Cerebellar cortex (tissue), 1 donor: ENCODE measurements around the gene CPEB3.

Source experiments
- DNase-seq: peaks from one replicate; pipeline ENCODE4 v3.0.0-alpha.2; 2015; ENCODE audit warnings: low spot score

Gene CPEB3

GRCh38 chr10:92102601-92103213 lies 188.2 kb downstream of the CPEB3 start:
- DNase-seq: no peak

GRCh38 chr10:92094960-92095359 lies 195.9 kb downstream of the CPEB3 start:
- DNase-seq: no peak

GRCh38 chr10:92091965-92092364 lies 198.9 kb downstream of the CPEB3 start:
- DNase-seq: no peak

- DNase-seq: peak; percentile 95
Observed at GRCh38 chr10:92087750-92088395, 203.0 kb downstream of the CPEB3 start.

- no peak for DNase-seq
Observed at GRCh38 chr10:92082583-92083280, 208.1 kb downstream of the CPEB3 start.

GRCh38 chr10:92081641-92082040 lies 209.2 kb downstream of the CPEB3 start:
- no peak for DNase-seq

GRCh38 chr10:92080244-92080643 lies 210.6 kb downstream of the CPEB3 start:
- DNase-seq: no peak

- DNase-seq: no peak
Observed at GRCh38 chr10:92079003-92079402, 211.9 kb downstream of the CPEB3 start.

GRCh38 chr10:92076722-92077121 lies 214.2 kb downstream of the CPEB3 start:
- no peak for DNase-seq

GRCh38 chr10:92075829-92076228 lies 215.0 kb downstream of the CPEB3 start:
- no peak for DNase-seq

- DNase-seq: no peak
Observed at GRCh38 chr10:92074126-92074887, 216.6 kb downstream of the CPEB3 start.

- DNase-seq: no peak
Observed at GRCh38 chr10:92068900-92069299, 222.0 kb downstream of the CPEB3 start.

GRCh38 chr10:92066386-92066785 lies 224.5 kb downstream of the CPEB3 start:
- DNase-seq: no peak

- no peak for DNase-seq
Observed at GRCh38 chr10:92064506-92064905, 226.4 kb downstream of the CPEB3 start.

- DNase-seq: no peak
Observed at GRCh38 chr10:92062273-92062672, 228.6 kb downstream of the CPEB3 start.

- DNase-seq: no peak
Observed at GRCh38 chr10:92054807-92055206, 236.1 kb downstream of the CPEB3 start.

GRCh38 chr10:92052741-92053140 lies 238.1 kb downstream of the CPEB3 start:
- DNase-seq: no peak

GRCh38 chr10:92052088-92052487 lies 238.8 kb downstream of the CPEB3 start:
- peak; percentile 93 for DNase-seq

GRCh38 chr10:92047215-92047614 lies 243.7 kb downstream of the CPEB3 start:
- no peak for DNase-seq

- DNase-seq: no peak
Observed at GRCh38 chr10:92045641-92046106, 245.2 kb downstream of the CPEB3 start.

GRCh38 chr10:92042541-92042940 lies 248.3 kb downstream of the CPEB3 start:
- DNase-seq: no peak

GRCh38 chr10:92038949-92039348 lies 251.9 kb downstream of the CPEB3 start:
- no peak for DNase-seq
